H9 (cell line): ENCODE measurements around the gene SREBF1. TPM values are rescaled to one million over a fixed set of nuclear protein-coding genes. Genes with fewer than 3 reads are reported as not detected.

Experiments
- DNase-seq: peaks from one replicate; pipeline ENCODE4 v3.0.0-alpha.2; 2017
- H2AFZ ChIP-seq: one replicate; pipeline ENCODE4 v1.6.1; 2013; ENCODE audit warnings: mild to moderate bottlenecking, low read length, control low read depth, moderate library complexity
- H2AK5ac ChIP-seq: 2 replicates; pipeline ENCODE4 v1.6.1; 2013; ENCODE audit warnings: low read length, control low read depth, mixed read lengths; ENCODE audit not compliant: insufficient read length
- H2BK120ac ChIP-seq: one replicate; pipeline ENCODE4 v1.6.1; 2013; ENCODE audit warnings: low read depth, mild to moderate bottlenecking, low read length, control low read depth, inconsistent platforms; ENCODE audit not compliant: poor library complexity, severe bottlenecking
- H2BK12ac ChIP-seq: 2 replicates; pipeline ENCODE4 v1.6.1; 2013; ENCODE audit warnings: low read length, control low read depth, mixed read lengths, low read depth; ENCODE audit not compliant: insufficient read length
- H2BK15ac ChIP-seq: 2 replicates; pipeline ENCODE4 v1.6.1; 2013; ENCODE audit warnings: low read depth, low read length, control low read depth
- H2BK20ac ChIP-seq: one replicate; pipeline ENCODE4 v1.6.1; 2013; ENCODE audit warnings: low read depth, mild to moderate bottlenecking, low read length, control low read depth, inconsistent platforms; ENCODE audit not compliant: poor library complexity, severe bottlenecking
- H2BK5ac ChIP-seq: 2 replicates; pipeline ENCODE4 v1.6.1; 2013; ENCODE audit warnings: low read length, control low read depth, mixed read lengths; ENCODE audit not compliant: insufficient read length
- H3K14ac ChIP-seq: 2 replicates; pipeline ENCODE4 v1.6.1; 2013; ENCODE audit warnings: low read length, control low read depth; ENCODE audit not compliant: insufficient read depth
- H3K18ac ChIP-seq: 2 replicates; pipeline ENCODE4 v1.6.1; 2013; ENCODE audit warnings: low read depth, mild to moderate bottlenecking, mixed read lengths, low read length, control low read depth; ENCODE audit not compliant: insufficient read length
- H3K23ac ChIP-seq: 2 replicates; pipeline ENCODE4 v1.6.1; 2013; ENCODE audit warnings: low read length, control low read depth, mixed read lengths, low read depth; ENCODE audit not compliant: insufficient read length
- H3K23me2 ChIP-seq: 2 replicates; pipeline ENCODE4 v1.6.1; 2013; ENCODE audit warnings: low read depth, mild to moderate bottlenecking, mixed read lengths, low read length, control low read depth; ENCODE audit not compliant: insufficient read length, poor library complexity, severe bottlenecking
- H3K27ac ChIP-seq: 2 replicates; pipeline ENCODE4 v1.5.1; 2013; ENCODE audit warnings: low read length, control low read depth, mixed read lengths, low read depth; ENCODE audit not compliant: insufficient read length
- H3K27me3 ChIP-seq: 2 replicates; pipeline ENCODE4 v1.6.1; 2013; ENCODE audit warnings: low read length, control low read depth, inconsistent platforms; ENCODE audit not compliant: insufficient read depth
- H3K4ac ChIP-seq: 2 replicates; pipeline ENCODE4 v1.6.1; 2013; ENCODE audit warnings: low read depth, mild to moderate bottlenecking, control low read depth, inconsistent platforms, low read length, moderate library complexity
- H3K4me1 ChIP-seq: 2 replicates; pipeline ENCODE4 v1.6.1; 2013; ENCODE audit warnings: low read length, control low read depth, inconsistent platforms; ENCODE audit not compliant: insufficient read depth
- H3K4me2 ChIP-seq: 2 replicates; pipeline ENCODE4 v1.6.1; 2013; ENCODE audit warnings: low read length, control low read depth, mixed read lengths; ENCODE audit not compliant: insufficient read length, insufficient read depth
- H3K56ac ChIP-seq: 2 replicates; pipeline ENCODE4 v1.6.1; 2013; ENCODE audit warnings: low read depth, mild to moderate bottlenecking, mixed read lengths, low read length, control low read depth; ENCODE audit not compliant: insufficient read length
- H3K79me1 ChIP-seq: 2 replicates; pipeline ENCODE4 v1.6.1; 2013; ENCODE audit warnings: low read depth, mild to moderate bottlenecking, moderate library complexity, low read length, control low read depth, inconsistent platforms; ENCODE audit not compliant: insufficient read depth, poor library complexity, severe bottlenecking
- H3K79me2 ChIP-seq: 2 replicates; pipeline ENCODE4 v1.6.1; 2013; ENCODE audit warnings: low read length, control low read depth, inconsistent platforms; ENCODE audit not compliant: insufficient read depth
- H3K9ac ChIP-seq: 2 replicates; pipeline ENCODE4 v1.6.1; 2013; ENCODE audit warnings: low read length, control low read depth, mixed read lengths; ENCODE audit not compliant: insufficient read length; ENCODE audit errors: extremely low read depth
- H3K9me3 ChIP-seq: one replicate; pipeline ENCODE4 v1.6.1; 2013; ENCODE audit warnings: low read depth, low read length, inconsistent platforms; ENCODE audit not compliant: control insufficient read depth
- H3T11ph ChIP-seq: one replicate; pipeline ENCODE4 v1.6.1; 2013; ENCODE audit warnings: mild to moderate bottlenecking, low read length, control low read depth, inconsistent platforms
- H4K20me1 ChIP-seq: one replicate; pipeline ENCODE4 v1.6.1; 2013; ENCODE audit not compliant: control insufficient read depth, insufficient read length, insufficient read depth
- H4K5ac ChIP-seq: 2 replicates; pipeline ENCODE4 v1.6.1; 2013; ENCODE audit warnings: low read depth, mild to moderate bottlenecking, mixed read lengths, low read length, control low read depth; ENCODE audit not compliant: insufficient read length
- H4K8ac ChIP-seq: replicated peaks from 2 replicates; pipeline ENCODE4 v1.6.1; 2013; ENCODE audit warnings: low read length, control low read depth, mixed read lengths, low read depth; ENCODE audit not compliant: insufficient read length
- H4K91ac ChIP-seq: 2 replicates; pipeline ENCODE4 v1.6.1; 2013; ENCODE audit warnings: low read depth, mild to moderate bottlenecking, moderate library complexity, mixed read lengths, low read length, control low read depth; ENCODE audit not compliant: insufficient read length
- H3K27ac Mint-ChIP-seq, 3 experiments: 2 replicates in 2 of 3; 3 replicates in 1 of 3; pipeline ENCODE4 v1.8.0; 2020 to 2021; ENCODE audit warnings: mixed read lengths in 3 of 3, mild to moderate bottlenecking in 1 of 3, moderate library complexity in 1 of 3
- H3K27me3 Mint-ChIP-seq: 2 replicates; pipeline ENCODE4 v1.8.0; 2021; ENCODE audit warnings: low read depth, mild to moderate bottlenecking, moderate library complexity, mixed read lengths
- H3K36me3 Mint-ChIP-seq, 3 experiments: 2 replicates in 2 of 3; 3 replicates in 1 of 3; pipeline ENCODE4 v1.8.0; 2020 to 2021; ENCODE audit warnings: low read depth in 3 of 3, mixed read lengths in 3 of 3; ENCODE audit not compliant: insufficient read depth in 1 of 3
- H3K4me1 Mint-ChIP-seq, 2 experiments: 2 replicates each; pipeline ENCODE4 v1.8.0; 2020; ENCODE audit warnings: mixed read lengths in 2 of 2
- H3K4me3 Mint-ChIP-seq, 2 experiments: 2 replicates in 1 of 2; 3 replicates in 1 of 2; pipeline ENCODE4 v1.8.0; 2020 to 2021; ENCODE audit warnings: mild to moderate bottlenecking in 2 of 2, mixed read lengths in 2 of 2, moderate library complexity in 1 of 2
- H3K9me3 Mint-ChIP-seq, 2 experiments: 2 replicates in 1 of 2; 3 replicates in 1 of 2; pipeline ENCODE4 v1.8.0; 2020; ENCODE audit warnings: mild to moderate bottlenecking in 2 of 2, mixed read lengths in 2 of 2, moderate library complexity in 1 of 2
- CTCF ChIP-seq: fragments of 200-600 bp; sonication (generic); conservative IDR thresholded peaks from 3 replicates; pipeline ENCODE4 v1.8.0; 2021; ENCODE audit warnings: antibody characterized with exemption, mild to moderate bottlenecking
- WGBS: extraction: QIAGEN DNeasy Blood & Tissue Kit; methylation state at CpG from one replicate; pipeline ENCODE4 v1.1.7; 2013; ENCODE audit warnings: missing lambda C conversion rate, low lambda C conversion rate, mixed read lengths; ENCODE audit not compliant: insufficient read length; ENCODE audit errors: extremely low coverage; 5-methylcytosine and 5-hydroxymethylcytosine counted together
- total RNA-seq: library from RNA; stranded (reverse); gene quantifications from 2 replicates; pipeline ENCODE4 v1.2.1, GENCODE V29; 2021

Gene SREBF1
- total RNA-seq, 1 experiment from 2014 or later = 81.9 TPM

- no peaks in the 10 kb centered on the region for H3K79me1 ChIP-seq
- H3K4ac ChIP-seq = no peak overlapping the region
- Mint-ChIP-seq H3K27me3 (peaks cover 63% of the 10 kb centered on the region), H3K9me3 (no peaks in the 10 kb centered on the region; a peak in 1 of 5 replicates), H3K4me3 (peak overlapping the region in 1 of 2 experiments; percentile 5; a peak in 2 of 5 replicates), H3K4me1 (peaks cover 25 to 41% of the 10 kb centered on the region in 2 experiments), H3K27ac (no peak overlapping the region; a peak in 1 of 7 replicates), H3K36me3 (no peaks in the 10 kb centered on the region)
- peak overlapping the region; percentile 7 for H2BK12ac ChIP-seq
- no peak overlapping the region for H2BK120ac ChIP-seq
- no peak overlapping the region for H3K56ac ChIP-seq
- no peak for TF ChIP-seq CTCF
- DNase-seq = no peak
- H2AK5ac ChIP-seq = no peak overlapping the region
- WGBS = no CpG with 5 or more reads among the region's 30 CpGs
- H3K79me2 ChIP-seq = no peaks in the 10 kb centered on the region
- H3K23ac ChIP-seq = no peak overlapping the region
- H3K18ac ChIP-seq = peak overlapping the region; percentile 36
- H3K27ac ChIP-seq = no peak overlapping the region
- H4K20me1 ChIP-seq = no peaks in the 10 kb centered on the region
- no peak overlapping the region for H2BK20ac ChIP-seq
- H3K4me2 ChIP-seq = no peak overlapping the region
- H3K14ac ChIP-seq = no peak overlapping the region; the same call in none of the 2 replicates
- H3K27me3 ChIP-seq = no peaks in the 10 kb centered on the region; the same call in 1 of the 2 replicates
- no peak overlapping the region for H2AFZ ChIP-seq
- no peak overlapping the region for H4K8ac ChIP-seq
- H2BK5ac ChIP-seq = no peak overlapping the region
- no peak overlapping the region for H4K5ac ChIP-seq
- peak overlapping the region; percentile 4 for H4K91ac ChIP-seq
- no peak overlapping the region for H3K9ac ChIP-seq
- H3K9me3 ChIP-seq = no peaks in the 10 kb centered on the region
- no peak overlapping the region for H2BK15ac ChIP-seq
- H3K4me1 ChIP-seq = peaks cover 3% of the 10 kb centered on the region; the same call in 1 of the 2 replicates
- no peak overlapping the region for H3T11ph ChIP-seq
- no peaks in the 10 kb centered on the region for H3K23me2 ChIP-seq
Measured at GRCh38 chr17:17793378-17794214, 43.2 kb downstream of the SREBF1 start.
